Endothelial cell of umbilical vein (primary cell): ENCODE data around the gene ARMC5. TPM values are rescaled to one million over a fixed set of nuclear protein-coding genes. Genes with fewer than 3 reads are reported as not detected.
"Not testable (repeated sequence)": the region's sequence is repeated elsewhere in the genome, so short reads cannot be mapped to it uniquely, and the experiment has no call there.

Experiments used
- BruUV-seq: library from RNA; stranded (reverse); fragments of 400-500 nt; replicated peaks from 2 replicates; lab custom pipeline; 2021; lab: Mats Ljungman, UMichigan
- CTCF ChIA-PET: fragments of 300-600, 350-600 bp; sonication (Branson Sonifier 250); formaldehyde crosslinking; loops from one replicate; lab custom pipeline; 2021; ENCODE audit warnings: antibody characterized with exemption, inconsistent platforms; lab: Charles Lee
- POLR2A ChIA-PET: fragments of 300-600, 350-600 bp; sonication (Branson Sonifier 250); formaldehyde crosslinking; loops from one replicate; lab custom pipeline; 2021; ENCODE audit warnings: antibody characterized with exemption, inconsistent platforms; lab: Charles Lee
- DNase-seq: peaks from one replicate; pipeline ENCODE4 v3.0.0-alpha.2; 2011; ENCODE audit warnings: low read depth, low spot score
- FAIRE-seq: peaks from 2 replicates; lab custom pipeline; 2011; peaks lifted over from hg19 to GRCh38; lab: Jason Lieb, UNC
- H2AFZ ChIP-seq: 2 replicates; pipeline ENCODE4 v1.6.0; 2012; ENCODE audit warnings: low read depth, low read length, control low read depth, inconsistent platforms
- H3K27ac ChIP-seq: 2 replicates; pipeline ENCODE4 v1.5.1; 2011; ENCODE audit warnings: low read depth, mild to moderate bottlenecking, control low read depth, low read length, moderate library complexity; ENCODE audit not compliant: insufficient read depth
- H3K27me3 ChIP-seq, 2 experiments: 2 replicates each; pipeline versions ENCODE4 v1.6.0 to v1.6.1; 2011; ENCODE audit warnings: low read length in 2 of 2, mixed read lengths in 1 of 2; ENCODE audit not compliant: control insufficient read depth in 2 of 2, insufficient read depth in 2 of 2
- H3K36me3 ChIP-seq, 2 experiments: 2 replicates in 1 of 2; 3 replicates in 1 of 2; pipeline ENCODE4 v1.5.1; 2011; ENCODE audit warnings: low read length in 2 of 2, mild to moderate bottlenecking in 1 of 2, moderate library complexity in 1 of 2; ENCODE audit not compliant: control insufficient read depth in 2 of 2, insufficient read depth in 2 of 2; ENCODE audit errors: extremely low read depth in 1 of 2
- H3K4me1 ChIP-seq: 3 replicates; pipeline ENCODE4 v1.5.1; 2011; ENCODE audit warnings: mild to moderate bottlenecking, low read length; ENCODE audit not compliant: control insufficient read depth, insufficient read depth; ENCODE audit errors: extremely low read depth
- H3K4me2 ChIP-seq: 2 replicates; pipeline ENCODE4 v1.6.1; 2011; ENCODE audit warnings: low read length, control low read depth, mixed read lengths; ENCODE audit not compliant: insufficient read depth
- H3K4me3 ChIP-seq, 3 experiments: fragments of 200-600 bp in 1 of 3; sonication (generic), shearing (Covaris generic) in 1 of 3; replicated peaks in 1 of 3; 2 replicates each; pipeline ENCODE4 v1.5.1; 2011 to 2016; ENCODE audit warnings: control low read depth in 3 of 3, low read length in 3 of 3, mild to moderate bottlenecking in 2 of 3, inconsistent platforms in 1 of 3, low read depth in 1 of 3, moderate library complexity in 1 of 3; ENCODE audit not compliant: insufficient read depth in 1 of 3
- H3K79me2 ChIP-seq: 2 replicates; pipeline ENCODE4 v1.6.0; 2012; ENCODE audit warnings: low read length, inconsistent platforms; ENCODE audit not compliant: control insufficient read depth, insufficient read depth
- H3K9ac ChIP-seq: replicated peaks from 2 replicates; pipeline ENCODE3; 2011; ENCODE audit warnings: low read length, control low read depth; ENCODE audit not compliant: insufficient read depth; ENCODE audit errors: extremely low read depth
- H3K9me1 ChIP-seq: replicated peaks from 3 replicates; pipeline ENCODE4 v1.6.0; 2011; ENCODE audit warnings: mild to moderate bottlenecking, low read length; ENCODE audit not compliant: control insufficient read depth, insufficient read depth; ENCODE audit errors: extremely low read depth
- H3K9me3 ChIP-seq: replicated peaks from 2 replicates; pipeline ENCODE4 v1.5.1; 2012; ENCODE audit warnings: low read length, inconsistent platforms; ENCODE audit not compliant: control insufficient read depth, insufficient read depth
- H4K20me1 ChIP-seq: replicated peaks from 2 replicates; pipeline ENCODE3; 2011; ENCODE audit warnings: mild to moderate bottlenecking, low read length; ENCODE audit not compliant: control insufficient read depth, insufficient read depth; ENCODE audit errors: extremely low read depth
- CTCF ChIP-seq, 2 donors: IDR thresholded peaks; 1 replicate in 1 of 2; 2 replicates in 1 of 2; pipeline ENCODE4 v1.5.1; 2011; ENCODE audit warnings: low read length in 2 of 2, mild to moderate bottlenecking in 2 of 2, moderate library complexity in 2 of 2, control low read depth in 1 of 2, inconsistent platforms in 1 of 2, low read depth in 1 of 2; ENCODE audit not compliant: insufficient read depth in 1 of 2; ENCODE audit errors: extremely low read depth in 1 of 2
- EZH2 ChIP-seq: IDR thresholded peaks from 2 replicates; pipeline ENCODE4 v1.6.1; 2012; ENCODE audit warnings: borderline replicate concordance, low read depth, mild to moderate bottlenecking, moderate library complexity, low read length, inconsistent platforms; ENCODE audit not compliant: severe bottlenecking
- FOS ChIP-seq: IDR thresholded peaks from 2 replicates; pipeline ENCODE4 v1.6.1; 2011; ENCODE audit warnings: mild to moderate bottlenecking, low read length, moderate library complexity, borderline replicate concordance; ENCODE audit not compliant: insufficient read depth
- GATA2 ChIP-seq: IDR thresholded peaks from 2 replicates; pipeline ENCODE4 v1.7.0; 2011; ENCODE audit warnings: low read depth, mild to moderate bottlenecking, moderate library complexity, mixed read lengths, low read length; ENCODE audit not compliant: insufficient read length, insufficient read depth
- JUN ChIP-seq: IDR thresholded peaks from 2 replicates; pipeline ENCODE4 v1.6.1; 2011; ENCODE audit warnings: borderline replicate concordance, low read depth; ENCODE audit not compliant: insufficient read length, insufficient read depth
- MAX ChIP-seq: IDR thresholded peaks from 2 replicates; pipeline ENCODE4 v1.6.1; 2011; ENCODE audit not compliant: insufficient read depth, insufficient read length
- MYC ChIP-seq: IDR thresholded peaks from one replicate; pipeline ENCODE4 v1.6.1; 2011; ENCODE audit warnings: mild to moderate bottlenecking, low read depth, low read length
- POLR2A ChIP-seq: IDR thresholded peaks from 2 replicates; pipeline ENCODE4 v1.6.1; 2012; ENCODE audit warnings: low read depth, mild to moderate bottlenecking, control low read depth, low read length
- POLR2AphosphoS5 ChIP-seq: IDR thresholded peaks from 2 replicates; pipeline ENCODE4 v1.6.1; 2012; ENCODE audit warnings: low read depth, mild to moderate bottlenecking, control low read depth, low read length, moderate library complexity; ENCODE audit not compliant: insufficient read depth
- dilution Hi-C: fragments of 300-500 bp; cut with MboI; formaldehyde crosslinking; loops from one replicate; pipeline ENCODE4 v1.15.0; 2019; ENCODE audit warnings: low sequenced_read_pairs; ENCODE audit not compliant: extremely low pct_ligation_motif_present
- intact Hi-C: fragments of 100-400 bp; cut with micrococcal nuclease; formaldehyde crosslinking; loops from one replicate; pipeline ENCODE4 v1.10.0; 2022
- polyA plus RNA-seq, 4 experiments: library from polyadenylated mRNA; depleted of rRNA in 3 of 4; stranded (reverse) in 3 of 4; unstranded in 1 of 4; fragments of >200 nt; gene quantifications; 2 replicates each; pipeline versions ENCODE4 v1.2.1 to v1.2.3, GENCODE V29; 2011 to 2012; ENCODE audit warnings: missing spikeins in 1 of 4
- total RNA-seq: library from RNA; stranded (reverse); gene quantifications from 2 replicates; pipeline ENCODE4 v1.2.3, GENCODE V29; 2021

The ARMC5 gene
- total and polyA plus RNA-seq, 2 donors (not counting 3 experiments of a cell fraction or from before 2014, with no cell fraction given): 17.3 to 18.8 TPM

- Histone ChIP-seq H3K36me3 (no peaks in the 10 kb centered on the region), H3K4me3 (no peak overlapping the region), H3K27me3 (no peaks in the 10 kb centered on the region), H3K4me2 (no peak overlapping the region), H3K9me1 (no peaks in the 10 kb centered on the region), H3K9me3 (no peaks in the 10 kb centered on the region), H3K4me1 (no peaks in the 10 kb centered on the region), H2AFZ (no peak overlapping the region), H3K79me2 (no peaks in the 10 kb centered on the region), H4K20me1 (no peaks in the 10 kb centered on the region), H3K9ac (no peak overlapping the region), H3K27ac (no peak overlapping the region)
- dilution Hi-C loops (no loop called here), intact Hi-C loops (no loop called here)
- ChIA-PET POLR2A (no interaction called here), CTCF (no interaction called here)
- TF ChIP-seq MYC (no peak), EZH2 (no peak), FOS (no peak), GATA2 (no peak), POLR2AphosphoS5 (no peak), CTCF (IDR thresholded peaks at IDR 0.05; ENCODE audit: extremely low read depth in 1 of 2, insufficient read depth in 1 of 2, low read depth in 1 of 2, low read length in 2 of 2) (no peak), MAX (no peak), JUN (no peak), POLR2A (no peak)
- BruUV-seq: no TSS peak
- FAIRE-seq: no peak
- no peak for DNase-seq
These were observed 42.9 kb upstream of the ARMC5 start for GRCh38 chr16:31416371-31416770.

- intact Hi-C loops, H4K20me1 ChIP-seq, dilution Hi-C loops, H3K9me1 ChIP-seq, H3K36me3 ChIP-seq, DNase-seq, POLR2A ChIA-PET, H3K9me3 ChIP-seq, FAIRE-seq, H2AFZ ChIP-seq, H3K79me2 ChIP-seq, H3K4me1 ChIP-seq, BruUV-seq, H3K4me3 ChIP-seq, H3K4me2 ChIP-seq, H3K27me3 ChIP-seq, H3K27ac ChIP-seq, H3K9ac ChIP-seq, CTCF ChIA-PET: not testable (repeated sequence)
These were observed 42.3 kb upstream of the ARMC5 start for GRCh38 chr16:31417036-31417435.
